GM10266 (cell line): Measurements from ENCODE around the gene SARDH.
"Not testable (repeated sequence)": the region's sequence is repeated elsewhere in the genome, so short reads cannot be mapped to it uniquely, and the experiment has no call there.

Experiments used
- DNase-seq: peaks from one replicate; pipeline ENCODE4 v3.0.0; 2012; ENCODE audit errors: extremely low spot score
- CTCF ChIP-seq: IDR thresholded peaks from 2 replicates; pipeline ENCODE4 v1.5.1; 2012; ENCODE audit warnings: mild to moderate bottlenecking, low read depth; ENCODE audit not compliant: control insufficient read depth, insufficient read depth; ENCODE audit errors: missing control alignments

SARDH gene

GRCh38 chr9:133629221-133630110 is 108.7 kb downstream of the SARDH start:
- TF ChIP-seq CTCF, result no peak
- DNase-seq, result no peak

- TF ChIP-seq CTCF, result no peak
- no peak for DNase-seq
Observed at GRCh38 chr9:133628766-133629165, 109.4 kb downstream of the SARDH start.

GRCh38 chr9:133627341-133627740 is 110.8 kb downstream of the SARDH start:
- no peak for TF ChIP-seq CTCF
- DNase-seq, result no peak

GRCh38 chr9:133626008-133626407 is 112.1 kb downstream of the SARDH start:
- DNase-seq, result not testable (repeated sequence)

GRCh38 chr9:133622555-133622954 is 115.6 kb downstream of the SARDH start:
- DNase-seq, result no peak
- TF ChIP-seq CTCF, result no peak

GRCh38 chr9:133621725-133622267 is 116.4 kb downstream of the SARDH start:
- no peak for TF ChIP-seq CTCF
- no peak for DNase-seq

- TF ChIP-seq CTCF, result no peak
- peak; percentile 47 for DNase-seq
Observed at GRCh38 chr9:133619791-133620190, 118.4 kb downstream of the SARDH start.
